ENCODE measurements around the gene NAT10.
A peak's percentile ranks its signal among the peaks of the same experiment; 100 is the strongest.
"Not testable (repeated sequence)": the region's sequence is repeated elsewhere in the genome, so short reads cannot be mapped to it uniquely, and the experiment has no call there.

The NAT10 gene

GRCh38 chr11:34105079-34105956 lies at the start of gene NAT10:
NAT10 (plus strand) TSS chr11:34105629; CDS start chr11:34108226, 2,597 bp downstream.
- peak; percentile 95 for DNase-seq

- no peak for DNase-seq
These were observed 48.8 kb upstream of the NAT10 start for GRCh38 chr11:34056672-34057071.

GRCh38 chr11:34063061-34063795 lies 42.2 kb upstream of the NAT10 start:
- DNase-seq = no peak

- no peak for DNase-seq
These were observed 41.1 kb upstream of the NAT10 start for GRCh38 chr11:34064291-34064690.

- DNase-seq = no peak
These were observed 39.8 kb upstream of the NAT10 start for GRCh38 chr11:34065505-34066203.

GRCh38 chr11:34066766-34067165 lies 38.7 kb upstream of the NAT10 start:
- not testable (repeated sequence) for DNase-seq

GRCh38 chr11:34067383-34068065 lies 37.9 kb upstream of the NAT10 start:
- DNase-seq = no peak

- no peak for DNase-seq
These were observed 37.3 kb upstream of the NAT10 start for GRCh38 chr11:34068111-34068510.

GRCh38 chr11:34071306-34071705 lies 34.1 kb upstream of the NAT10 start:
- not testable (repeated sequence) for DNase-seq

- no peak for DNase-seq
These were observed 33.4 kb upstream of the NAT10 start for GRCh38 chr11:34072041-34072440.

GRCh38 chr11:34072832-34073231 lies 32.6 kb upstream of the NAT10 start:
- no peak for DNase-seq

GRCh38 chr11:34074391-34074790 lies 31.0 kb upstream of the NAT10 start:
- DNase-seq = no peak

GRCh38 chr11:34075178-34075820 lies 30.1 kb upstream of the NAT10 start:
- DNase-seq = no peak

GRCh38 chr11:34080609-34081008 lies 24.8 kb upstream of the NAT10 start:
- no peak for DNase-seq

GRCh38 chr11:34084637-34085036 lies 20.8 kb upstream of the NAT10 start:
- DNase-seq = no peak

GRCh38 chr11:34086554-34087283 lies 18.7 kb upstream of the NAT10 start:
- no peak for DNase-seq

GRCh38 chr11:34091825-34092224 lies 13.6 kb upstream of the NAT10 start:
- DNase-seq = no peak

- not testable (repeated sequence) for DNase-seq
These were observed 10.5 kb upstream of the NAT10 start for GRCh38 chr11:34094900-34095299.

GRCh38 chr11:34098813-34099212 lies 6.6 kb upstream of the NAT10 start:
- DNase-seq = no peak

GRCh38 chr11:34104680-34105078 lies 750 bp upstream of the NAT10 start:
- DNase-seq = no peak

- no peak for DNase-seq
These were observed 602 bp downstream of the NAT10 start for GRCh38 chr11:34105957-34106504.
